Measurements from ENCODE around the gene C17orf78.

C17orf78 gene

DNA sequence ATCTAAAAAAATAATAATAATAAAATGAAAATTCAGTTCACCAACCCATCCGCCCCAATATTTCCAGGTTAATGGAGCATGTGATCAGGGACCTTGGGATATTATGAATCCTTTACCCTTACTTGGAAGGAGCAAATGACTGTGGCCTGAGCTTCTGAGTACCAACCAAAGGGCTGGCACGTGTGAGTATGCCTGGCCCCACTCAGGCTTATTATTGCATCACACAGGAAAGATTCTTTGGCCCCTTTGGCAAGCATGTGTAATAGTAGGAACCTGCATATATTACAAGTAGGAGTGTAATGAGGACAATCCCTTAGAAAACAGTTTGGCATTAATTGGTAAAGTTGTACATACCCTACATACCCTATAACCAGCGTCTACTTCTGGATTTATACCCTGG lies 7.2 kb upstream of the C17orf78 start:
- peaks cover 1% of the 10 kb centered on the region for H3K4me1 ChIP-seq (ENCODE audit: control insufficient read depth, insufficient read depth, low read depth, low read length)
- 100% methylated on average over 2 of the region's 3 CpGs for WGBS

DNA sequence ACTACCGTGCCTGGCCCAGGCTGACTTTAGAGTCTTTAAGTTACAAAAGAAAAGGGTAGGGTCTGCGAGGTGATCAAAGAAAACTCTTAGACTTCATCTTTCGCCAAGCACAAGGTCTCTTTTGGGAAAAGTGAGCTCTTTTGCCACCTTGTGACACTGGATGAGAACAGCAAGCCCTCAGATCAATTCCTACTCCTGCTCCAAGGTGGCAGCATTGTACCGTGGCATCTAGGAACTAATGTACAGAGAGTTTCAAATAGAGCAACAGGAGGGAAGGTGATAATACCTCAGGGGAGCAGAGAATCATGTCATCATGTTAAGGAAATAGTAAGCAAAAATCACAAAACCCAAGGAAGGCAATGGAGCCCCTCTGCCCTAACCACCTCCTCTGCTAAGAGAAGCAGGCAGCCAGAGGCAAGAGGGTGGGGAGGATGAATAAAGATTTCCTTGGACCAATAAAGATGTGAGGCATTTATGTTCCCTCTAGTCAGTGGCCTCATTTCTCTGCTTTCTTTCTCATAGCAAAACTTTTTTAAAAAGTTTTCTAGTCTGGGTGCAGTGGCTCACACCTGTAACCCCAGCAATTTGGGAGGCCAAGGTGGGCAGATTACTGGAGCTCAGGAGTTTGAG lies 2.1 kb upstream of the C17orf78 start:
- no peak overlapping the region for H3K4me3 ChIP-seq (ENCODE audit: insufficient read depth in 1 of 2, low read depth in 1 of 2, low read length in 2 of 2)
- H3K27me3 ChIP-seq (ENCODE audit: control insufficient read depth in 1 of 2, insufficient read depth in 1 of 2, low read length in 2 of 2): no peaks in the 10 kb centered on the region
- peaks cover 1% of the 10 kb centered on the region for H3K4me1 ChIP-seq (ENCODE audit: control insufficient read depth, insufficient read depth, low read depth, low read length)
- H3K27ac ChIP-seq (ENCODE audit: low read length, poor library complexity, severe bottlenecking): no peak overlapping the region
- peak; percentile 86 for DNase-seq
- peaks cover 4% of the 10 kb centered on the region for H3K79me1 ChIP-seq (replicated peaks; ENCODE audit: low read length, poor library complexity, severe bottlenecking)
- H3K9me3 ChIP-seq (ENCODE audit: control insufficient read depth, low read length): no peaks in the 10 kb centered on the region
- H3K14ac ChIP-seq (ENCODE audit: low read length in 2 of 2): no peak overlapping the region
- H3K9ac ChIP-seq (ENCODE audit: low read length): peak overlapping the region; percentile 1
- H4K8ac ChIP-seq (ENCODE audit: low read length): peak overlapping the region; percentile 64
- WGBS: 15% methylated on average over 3 of the region's 4 CpGs
- H4K91ac ChIP-seq (ENCODE audit: low read length): no peak overlapping the region
- H2BK15ac ChIP-seq (ENCODE audit: low read depth, poor library complexity, severe bottlenecking): no peak overlapping the region
- H3K18ac ChIP-seq (ENCODE audit: low read depth in 1 of 2, low read length in 2 of 2): peak overlapping the region in 1 of 2 experiments; percentile 84
- H3K23ac ChIP-seq (ENCODE audit: low read length in 2 of 2): no peak overlapping the region
- H3K4ac ChIP-seq (ENCODE audit: low read depth in 1 of 2, low read length in 2 of 2): peak overlapping the region in 1 of 2 experiments; percentile 84
- H2AFZ ChIP-seq (ENCODE audit: low read depth, low read length): peak overlapping the region; percentile 69
- no peak overlapping the region for H2BK12ac ChIP-seq (ENCODE audit: low read length in 2 of 2)
- H2BK5ac ChIP-seq (ENCODE audit: low read depth, low read length, poor library complexity, severe bottlenecking): no peak overlapping the region
- no peak overlapping the region for H2AK5ac ChIP-seq (ENCODE audit: low read length, severe bottlenecking)
- no peak overlapping the region for H3K4me2 ChIP-seq (ENCODE audit: low read length, poor library complexity, severe bottlenecking)
- H3K36me3 ChIP-seq (ENCODE audit: control insufficient read depth in 1 of 2, insufficient read depth in 2 of 2, low read depth in 1 of 2, low read length in 2 of 2): no peaks in the 10 kb centered on the region
- H2BK120ac ChIP-seq (ENCODE audit: low read depth, low read length): no peak overlapping the region

More for the DNA sequence above, 7.2 kb upstream of the C17orf78 start:
- no peak overlapping the region for H3K27ac ChIP-seq (ENCODE audit: low read length, poor library complexity, severe bottlenecking)
- H2BK5ac ChIP-seq (ENCODE audit: low read depth, low read length, poor library complexity, severe bottlenecking): no peak overlapping the region
- H3K18ac ChIP-seq (ENCODE audit: low read depth in 1 of 2, low read length in 2 of 2): no peak overlapping the region
- no peak overlapping the region for H3K23ac ChIP-seq (ENCODE audit: low read length in 2 of 2)
- no peaks in the 10 kb centered on the region for H3K9me3 ChIP-seq (ENCODE audit: control insufficient read depth, low read length)
- no peaks in the 10 kb centered on the region for H3K36me3 ChIP-seq (ENCODE audit: control insufficient read depth in 1 of 2, insufficient read depth in 2 of 2, low read depth in 1 of 2, low read length in 2 of 2)
- H3K4me2 ChIP-seq (ENCODE audit: low read length, poor library complexity, severe bottlenecking): no peak overlapping the region
- no peak overlapping the region for H3K9ac ChIP-seq (ENCODE audit: low read length)
- H2AK5ac ChIP-seq (ENCODE audit: low read length, severe bottlenecking): no peak overlapping the region
- no peak overlapping the region for H4K91ac ChIP-seq (ENCODE audit: low read length)
- no peak overlapping the region for H3K4me3 ChIP-seq (ENCODE audit: insufficient read depth in 1 of 2, low read depth in 1 of 2, low read length in 2 of 2)
- H3K4ac ChIP-seq (ENCODE audit: low read depth in 1 of 2, low read length in 2 of 2): no peak overlapping the region
- no peak overlapping the region for H2BK15ac ChIP-seq (ENCODE audit: low read depth, poor library complexity, severe bottlenecking)
- H4K8ac ChIP-seq (ENCODE audit: low read length): no peak overlapping the region
- H2BK12ac ChIP-seq (ENCODE audit: low read length in 2 of 2): no peak overlapping the region
- no peaks in the 10 kb centered on the region for H3K27me3 ChIP-seq (ENCODE audit: control insufficient read depth in 1 of 2, insufficient read depth in 1 of 2, low read length in 2 of 2)
- peak; percentile 19 for DNase-seq
- peaks cover 4% of the 10 kb centered on the region for H3K79me1 ChIP-seq (replicated peaks; ENCODE audit: low read length, poor library complexity, severe bottlenecking)
- H2BK120ac ChIP-seq (ENCODE audit: low read depth, low read length): no peak overlapping the region
- H2AFZ ChIP-seq (ENCODE audit: low read depth, low read length): no peak overlapping the region
- H3K14ac ChIP-seq (ENCODE audit: low read length in 2 of 2): no peak overlapping the region

DNA sequence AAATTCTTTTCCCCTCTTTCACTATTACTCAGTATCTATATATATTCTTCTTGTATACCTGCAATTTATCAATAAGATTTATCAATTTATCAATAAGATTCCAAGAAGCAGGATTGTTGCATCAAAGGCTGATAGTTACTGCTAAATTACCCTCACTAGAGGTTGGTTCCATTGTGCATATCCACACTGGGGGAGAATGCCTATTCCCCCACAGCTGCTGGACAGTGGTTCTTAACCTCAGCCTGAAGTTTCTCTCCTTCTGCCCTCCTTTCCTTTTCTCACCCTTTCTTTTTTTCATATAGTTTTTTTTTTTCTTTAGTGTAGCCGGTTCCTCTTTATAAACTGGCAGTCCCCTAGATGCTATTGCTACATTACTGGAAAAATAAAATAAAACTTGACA lies 6.3 kb downstream of the C17orf78 start:
- Histone ChIP-seq H3K27me3 (ENCODE audit: control insufficient read depth in 1 of 2, insufficient read depth in 1 of 2, low read length in 2 of 2) (no peaks in the 10 kb centered on the region), H3K4me3 (ENCODE audit: insufficient read depth in 1 of 2, low read depth in 1 of 2, low read length in 2 of 2) (no peak overlapping the region), H4K8ac (ENCODE audit: low read length) (no peak overlapping the region), H2BK12ac (ENCODE audit: low read length in 2 of 2) (no peak overlapping the region), H3K4me1 (ENCODE audit: control insufficient read depth, insufficient read depth, low read depth, low read length) (peaks cover 1% of the 10 kb centered on the region), H2BK15ac (ENCODE audit: low read depth, poor library complexity, severe bottlenecking) (no peak overlapping the region), H2BK120ac (ENCODE audit: low read depth, low read length) (no peak overlapping the region), H4K91ac (ENCODE audit: low read length) (no peak overlapping the region), H3K23ac (ENCODE audit: low read length in 2 of 2) (no peak overlapping the region), H3K9ac (ENCODE audit: low read length) (no peak overlapping the region), H3K36me3 (ENCODE audit: control insufficient read depth in 1 of 2, insufficient read depth in 2 of 2, low read depth in 1 of 2, low read length in 2 of 2) (no peaks in the 10 kb centered on the region), H3K9me3 (ENCODE audit: control insufficient read depth, low read length) (no peaks in the 10 kb centered on the region), H3K79me1 (replicated peaks; ENCODE audit: low read length, poor library complexity, severe bottlenecking) (peaks cover 5% of the 10 kb centered on the region), H3K4ac (ENCODE audit: low read depth in 1 of 2, low read length in 2 of 2) (no peak overlapping the region), H3K14ac (ENCODE audit: low read length in 2 of 2) (no peak overlapping the region), H2BK5ac (ENCODE audit: low read depth, low read length, poor library complexity, severe bottlenecking) (no peak overlapping the region), H2AFZ (ENCODE audit: low read depth, low read length) (no peak overlapping the region), H3K18ac (ENCODE audit: low read depth in 1 of 2, low read length in 2 of 2) (no peak overlapping the region), H2AK5ac (ENCODE audit: low read length, severe bottlenecking) (no peak overlapping the region), H3K4me2 (ENCODE audit: low read length, poor library complexity, severe bottlenecking) (no peak overlapping the region), H3K27ac (ENCODE audit: low read length, poor library complexity, severe bottlenecking) (no peak overlapping the region)
- no CpG with 5 or more reads among the region's 1 CpG for WGBS
- DNase-seq: no peak

DNA sequence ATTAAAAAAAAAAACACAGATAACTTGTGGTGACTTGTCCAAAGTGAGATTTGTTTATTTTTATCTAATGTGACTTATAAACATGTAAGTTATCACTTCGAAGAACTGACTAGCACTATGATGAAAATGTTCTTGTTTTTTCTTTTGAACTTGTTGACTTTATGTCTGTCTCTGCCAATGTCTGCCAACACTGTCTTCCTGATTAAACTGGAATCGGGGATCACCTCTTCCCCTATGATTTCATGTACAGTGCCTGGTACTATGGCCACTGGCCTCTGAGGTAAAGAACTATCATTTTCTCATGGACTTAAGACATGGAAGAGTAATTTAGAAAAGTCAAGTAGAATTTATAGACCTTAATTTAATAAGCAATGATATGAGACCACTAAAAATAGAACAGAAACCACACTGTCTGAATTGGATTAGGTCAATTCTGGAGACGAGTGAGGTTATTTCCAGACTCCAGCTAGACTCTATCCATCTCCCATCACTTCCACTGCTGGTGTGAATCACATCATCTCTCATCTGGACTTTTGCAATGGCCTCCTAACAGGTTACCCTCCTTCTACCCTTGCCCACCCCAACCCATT lies 8.9 kb downstream of the C17orf78 start:
- 80% methylated on average over 2 of the region's 3 CpGs for WGBS
- Histone ChIP-seq H2BK15ac (ENCODE audit: low read depth, poor library complexity, severe bottlenecking) (no peak overlapping the region), H3K4ac (ENCODE audit: low read depth in 1 of 2, low read length in 2 of 2) (no peak overlapping the region), H2BK120ac (ENCODE audit: low read depth, low read length) (no peak overlapping the region), H3K14ac (ENCODE audit: low read length in 2 of 2) (no peak overlapping the region), H2BK5ac (ENCODE audit: low read depth, low read length, poor library complexity, severe bottlenecking) (no peak overlapping the region), H3K9ac (ENCODE audit: low read length) (no peak overlapping the region), H3K18ac (ENCODE audit: low read depth in 1 of 2, low read length in 2 of 2) (no peak overlapping the region), H3K4me3 (ENCODE audit: insufficient read depth in 1 of 2, low read depth in 1 of 2, low read length in 2 of 2) (no peak overlapping the region), H3K36me3 (ENCODE audit: control insufficient read depth in 1 of 2, insufficient read depth in 2 of 2, low read depth in 1 of 2, low read length in 2 of 2) (no peaks in the 10 kb centered on the region), H3K9me3 (ENCODE audit: control insufficient read depth, low read length) (no peaks in the 10 kb centered on the region), H3K79me1 (replicated peaks; ENCODE audit: low read length, poor library complexity, severe bottlenecking) (peaks cover 7% of the 10 kb centered on the region), H3K23ac (ENCODE audit: low read length in 2 of 2) (no peak overlapping the region), H4K91ac (ENCODE audit: low read length) (no peak overlapping the region), H3K27me3 (ENCODE audit: control insufficient read depth in 1 of 2, insufficient read depth in 1 of 2, low read length in 2 of 2) (no peaks in the 10 kb centered on the region), H2AFZ (ENCODE audit: low read depth, low read length) (no peak overlapping the region), H2AK5ac (ENCODE audit: low read length, severe bottlenecking) (no peak overlapping the region), H4K8ac (ENCODE audit: low read length) (no peak overlapping the region), H3K27ac (ENCODE audit: low read length, poor library complexity, severe bottlenecking) (no peak overlapping the region), H2BK12ac (ENCODE audit: low read length in 2 of 2) (no peak overlapping the region), H3K4me1 (ENCODE audit: control insufficient read depth, insufficient read depth, low read depth, low read length) (peaks cover 3% of the 10 kb centered on the region), H3K4me2 (ENCODE audit: low read length, poor library complexity, severe bottlenecking) (no peak overlapping the region)
- no peak for DNase-seq

Measured in mesenchymal stem cell (in vitro differentiated cells and primary cell).